GM12801 (cell line): ENCODE data around the gene PDCD1LG2.

Experiments
- TF ChIP-seq, protein P1 (sequence below): IDR thresholded peaks from one replicate; pipeline ENCODE4 v1.5.1; 2011; ENCODE audit warnings: control low read depth; ENCODE audit not compliant: insufficient read length; ENCODE audit errors: extremely low read depth

PDCD1LG2 gene

DNA sequence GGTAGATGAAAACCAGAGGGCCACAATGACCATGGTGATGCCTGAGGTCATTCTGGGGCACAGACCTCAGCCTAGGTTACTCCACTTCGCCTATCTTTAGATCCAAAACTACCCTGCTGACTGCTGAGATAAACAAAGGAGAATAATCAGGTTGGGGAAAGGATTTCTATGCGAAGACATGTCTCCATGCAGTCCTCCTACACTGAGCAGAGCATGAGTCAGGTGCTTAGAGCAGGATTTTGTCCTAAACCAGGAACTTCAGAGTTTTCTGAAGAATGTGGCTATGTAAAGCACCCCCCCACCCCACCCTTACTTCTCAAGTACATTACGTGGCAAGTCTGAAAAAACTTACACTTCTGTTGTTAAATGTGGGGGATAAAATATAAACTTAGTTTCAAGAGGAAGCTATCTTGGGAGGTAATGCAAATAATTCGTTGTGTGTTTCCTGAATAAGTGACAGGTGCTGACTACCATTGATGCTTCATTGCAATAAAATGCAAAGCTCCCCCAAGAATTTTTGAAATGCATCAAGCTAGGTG is 19.4 kb downstream of the PDCD1LG2 start:
- TF ChIP-seq, protein P1, sequence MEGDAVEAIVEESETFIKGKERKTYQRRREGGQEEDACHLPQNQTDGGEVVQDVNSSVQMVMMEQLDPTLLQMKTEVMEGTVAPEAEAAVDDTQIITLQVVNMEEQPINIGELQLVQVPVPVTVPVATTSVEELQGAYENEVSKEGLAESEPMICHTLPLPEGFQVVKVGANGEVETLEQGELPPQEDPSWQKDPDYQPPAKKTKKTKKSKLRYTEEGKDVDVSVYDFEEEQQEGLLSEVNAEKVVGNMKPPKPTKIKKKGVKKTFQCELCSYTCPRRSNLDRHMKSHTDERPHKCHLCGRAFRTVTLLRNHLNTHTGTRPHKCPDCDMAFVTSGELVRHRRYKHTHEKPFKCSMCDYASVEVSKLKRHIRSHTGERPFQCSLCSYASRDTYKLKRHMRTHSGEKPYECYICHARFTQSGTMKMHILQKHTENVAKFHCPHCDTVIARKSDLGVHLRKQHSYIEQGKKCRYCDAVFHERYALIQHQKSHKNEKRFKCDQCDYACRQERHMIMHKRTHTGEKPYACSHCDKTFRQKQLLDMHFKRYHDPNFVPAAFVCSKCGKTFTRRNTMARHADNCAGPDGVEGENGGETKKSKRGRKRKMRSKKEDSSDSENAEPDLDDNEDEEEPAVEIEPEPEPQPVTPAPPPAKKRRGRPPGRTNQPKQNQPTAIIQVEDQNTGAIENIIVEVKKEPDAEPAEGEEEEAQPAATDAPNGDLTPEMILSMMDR: no peak

DNA sequence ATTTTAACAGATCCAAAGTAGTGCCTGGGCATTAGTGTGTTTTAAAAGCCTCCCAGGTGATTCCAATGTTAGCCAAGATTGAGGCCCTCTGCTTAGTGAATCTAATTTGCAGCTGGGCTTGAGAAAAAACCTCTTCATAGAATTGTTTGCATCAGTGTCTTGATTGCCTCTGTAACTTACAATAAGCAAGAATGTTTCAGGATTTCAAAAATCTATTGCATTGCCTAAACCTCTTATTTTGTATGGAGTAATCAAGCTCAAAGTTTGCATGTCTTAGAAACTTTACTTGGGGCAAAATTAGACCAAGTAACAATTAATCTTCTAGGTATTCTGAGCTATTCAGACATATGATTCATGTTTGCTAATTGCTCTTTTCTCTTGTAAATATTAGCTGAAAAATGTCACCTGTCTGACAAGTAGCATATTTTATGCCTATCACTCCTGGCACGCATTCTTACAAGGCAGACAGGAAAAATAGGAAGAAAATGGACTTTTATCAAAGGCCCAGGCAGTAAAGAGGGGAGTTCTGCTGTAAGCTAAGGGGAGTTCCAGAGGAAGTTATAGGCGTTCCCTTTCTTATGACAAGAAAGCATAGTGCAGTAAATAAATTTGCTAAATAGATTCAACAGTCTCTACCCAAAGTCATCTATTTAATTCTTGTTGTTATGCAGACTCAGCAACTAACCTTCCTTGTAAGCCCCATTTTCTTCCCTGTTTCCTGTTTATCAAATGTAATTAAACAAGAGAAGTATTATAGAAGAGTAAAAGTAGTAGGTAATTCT is 21.0 kb downstream of the PDCD1LG2 start:
- TF ChIP-seq, protein P1: no peak

DNA sequence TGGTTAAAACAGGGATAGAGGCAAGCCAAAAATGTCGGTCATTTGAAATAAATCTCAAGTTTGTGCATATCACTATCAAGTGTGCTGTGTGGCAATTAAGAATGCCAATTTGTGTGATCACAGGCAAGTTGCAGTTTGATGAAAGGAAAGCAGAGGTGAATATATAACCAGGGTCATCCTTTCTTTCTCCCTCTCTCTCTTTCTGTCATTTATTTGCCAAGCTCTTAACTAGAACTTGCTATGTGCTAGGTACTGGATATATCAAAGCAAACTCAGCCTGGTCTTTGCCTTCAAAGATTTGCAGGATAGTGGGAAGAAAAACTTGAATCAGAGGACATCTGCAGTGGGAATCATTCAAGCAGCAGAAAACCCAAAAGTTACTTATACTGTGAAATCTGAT is 22.0 kb downstream of the PDCD1LG2 start:
- TF ChIP-seq, protein P1: no peak

DNA sequence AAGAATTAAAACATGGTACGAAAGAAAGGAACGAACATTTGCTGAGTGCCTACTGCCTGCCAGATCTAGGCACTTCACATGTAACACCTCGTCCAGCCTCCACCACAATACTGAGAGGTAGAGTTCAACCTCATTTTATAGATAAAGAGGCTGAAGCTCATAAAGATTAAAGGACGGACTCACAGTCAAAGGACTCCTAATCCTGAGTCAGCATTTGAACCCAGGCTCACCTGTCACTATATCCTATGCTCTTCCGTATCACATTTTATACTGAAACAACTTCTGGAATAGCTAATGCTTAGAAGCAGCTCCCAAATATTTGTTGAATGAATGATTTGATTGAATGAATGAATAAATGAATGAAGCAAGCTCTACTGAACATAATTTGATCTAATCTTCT is 22.5 kb downstream of the PDCD1LG2 start:
- TF ChIP-seq, protein P1: no peak

DNA sequence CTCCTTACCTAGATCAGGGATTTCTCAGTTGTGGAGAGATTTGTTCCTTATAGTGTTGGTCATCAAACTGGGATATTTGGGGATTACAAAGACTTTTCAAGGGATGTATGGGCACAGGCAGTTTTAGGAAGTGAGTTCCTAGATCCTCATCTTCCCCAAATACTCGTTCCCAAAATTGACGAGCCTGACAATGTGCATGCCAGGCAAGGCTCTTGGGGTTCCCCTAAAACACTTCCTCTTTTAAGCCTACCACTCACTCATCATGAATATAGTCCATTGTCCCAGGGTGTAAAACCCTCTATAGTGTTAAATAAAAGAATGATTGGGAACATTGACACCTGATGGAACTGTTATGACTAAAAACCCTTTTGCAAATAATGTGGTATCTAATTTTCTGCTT is 26.4 kb downstream of the PDCD1LG2 start:
- TF ChIP-seq, protein P1: no peak

DNA sequence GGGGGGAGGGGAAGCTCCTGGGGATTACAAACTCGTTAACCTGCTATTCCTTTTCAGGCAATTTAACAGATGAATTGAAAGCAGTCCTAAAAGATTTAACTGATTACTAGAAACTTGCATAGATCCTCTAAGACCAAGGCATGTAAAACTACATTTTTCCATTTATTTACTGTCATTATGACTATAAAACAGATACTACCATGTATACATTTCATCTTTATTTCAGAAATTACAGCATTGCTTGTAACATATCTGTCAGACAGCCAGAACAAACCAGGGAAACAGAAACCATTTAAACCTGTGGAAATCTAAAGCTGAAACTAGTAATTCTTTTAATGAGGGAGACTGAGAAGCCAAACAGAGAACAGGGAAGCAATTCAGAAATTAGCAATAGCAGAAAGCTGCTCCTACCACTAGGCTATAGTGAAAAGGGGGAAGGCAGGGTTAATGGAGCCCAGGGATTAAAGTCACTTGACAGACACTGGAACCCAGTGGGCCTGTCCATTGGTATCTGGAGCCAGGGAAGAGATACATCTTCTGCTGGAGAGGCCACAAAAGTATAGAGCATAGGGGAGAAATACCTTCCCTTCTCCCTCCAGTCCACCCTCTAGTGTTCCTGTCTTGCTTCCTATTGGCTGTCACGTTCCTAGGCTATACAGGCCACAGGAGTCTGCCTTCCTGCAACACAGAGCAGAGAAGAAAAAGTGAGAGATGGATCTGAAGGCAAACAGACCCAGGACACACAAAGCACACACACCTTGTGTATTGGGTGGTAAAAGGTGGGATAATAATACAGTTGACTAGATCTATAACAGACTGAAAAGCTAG is 33.8 kb downstream of the PDCD1LG2 start:
- TF ChIP-seq, protein P1: no peak

DNA sequence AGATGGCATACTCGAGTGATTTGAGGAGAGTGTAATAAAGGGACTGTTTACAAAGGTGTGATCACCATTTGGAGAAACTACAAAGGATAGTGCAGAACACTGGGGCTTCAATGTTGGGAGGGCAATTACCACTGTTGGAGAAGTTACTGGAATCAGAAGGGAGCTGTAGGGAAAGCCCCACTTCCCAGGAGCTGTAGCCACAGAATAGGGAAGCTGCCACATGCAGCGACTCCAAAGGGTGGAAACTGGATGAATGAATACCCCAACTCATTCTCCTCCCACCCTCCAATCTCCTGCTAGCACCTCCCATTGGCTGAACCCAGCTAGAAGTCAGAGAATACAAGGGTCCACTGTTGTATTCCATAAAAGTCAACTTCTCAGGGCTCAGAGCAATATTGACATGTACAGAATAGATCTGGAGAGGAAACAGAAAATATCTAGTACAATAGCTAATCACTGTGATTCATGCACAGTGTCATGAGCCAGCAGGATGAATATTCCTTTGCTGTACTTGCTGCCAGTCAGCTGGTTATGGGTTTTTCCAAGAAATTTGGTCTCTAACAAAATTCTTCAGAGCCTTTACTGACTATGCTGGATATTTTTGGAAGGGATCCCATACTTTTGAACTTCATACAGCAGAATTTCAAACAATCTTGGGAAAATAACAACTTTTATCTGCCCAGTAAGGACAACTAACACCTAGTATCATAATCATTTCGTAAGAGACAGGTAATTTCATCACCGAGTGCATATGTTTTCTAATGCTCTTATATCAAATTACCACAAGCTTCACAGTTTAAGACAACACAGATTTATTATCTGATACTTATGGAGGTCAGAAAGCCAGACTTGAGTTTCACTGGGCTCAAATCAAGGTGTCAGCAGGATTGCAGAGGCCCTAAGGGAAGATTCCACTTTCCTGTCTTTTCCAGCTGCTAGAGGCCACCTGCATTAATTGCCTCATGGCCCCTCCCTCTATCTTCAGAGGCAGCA is 39.6 kb downstream of the PDCD1LG2 start:
- TF ChIP-seq, protein P1: no peak
